IPS DF 6.9 (cell line): ENCODE measurements around the gene MAML1.

ENCODE experiments used
- DNase-seq: peaks from one replicate; pipeline ENCODE4 v3.0.0-alpha.2; 2013; ENCODE audit warnings: low read depth, low spot score
- H3K27ac ChIP-seq: one replicate; pipeline ENCODE4 v1.5.1; 2013; ENCODE audit warnings: low read length, control low read depth
- H3K27me3 ChIP-seq: 2 replicates; pipeline ENCODE4 v1.6.1; 2013; ENCODE audit warnings: mild to moderate bottlenecking, low read length; ENCODE audit not compliant: control insufficient read depth, insufficient read depth
- H3K36me3 ChIP-seq: 2 replicates; pipeline ENCODE4 v1.6.1; 2013; ENCODE audit warnings: low read length; ENCODE audit not compliant: control insufficient read depth, insufficient read depth
- H3K4me1 ChIP-seq: 2 replicates; pipeline ENCODE4 v1.6.1; 2013; ENCODE audit warnings: low read length; ENCODE audit not compliant: control insufficient read depth, insufficient read depth
- H3K4me3 ChIP-seq: 2 replicates; pipeline ENCODE4 v1.5.1; 2013; ENCODE audit warnings: mild to moderate bottlenecking, low read length
- H3K9me3 ChIP-seq: 2 replicates; pipeline ENCODE4 v1.6.1; 2013; ENCODE audit warnings: low read length, inconsistent platforms; ENCODE audit not compliant: control insufficient read depth, insufficient read depth
- WGBS: extraction: QIAGEN DNeasy Blood & Tissue Kit; methylation state at CpG from one replicate; pipeline ENCODE4 v1.1.7; 2013; ENCODE audit warnings: mixed read lengths, missing lambda C conversion rate; ENCODE audit not compliant: insufficient read length, insufficient coverage; 5-methylcytosine and 5-hydroxymethylcytosine counted together

The MAML1 gene

GRCh38 chr5:179798144-179798770 is 65.6 kb downstream of the MAML1 start:
- no peak overlapping the region for H3K27ac ChIP-seq
- H3K4me1 ChIP-seq: peaks cover 8% of the 10 kb centered on the region
- H3K4me3 ChIP-seq: no peak overlapping the region
- no CpG with 5 or more reads among the region's 23 CpGs for WGBS
- H3K36me3 ChIP-seq: peaks cover 26% of the 10 kb centered on the region
- no peaks in the 10 kb centered on the region for H3K27me3 ChIP-seq
- DNase-seq: no peak
- no peaks in the 10 kb centered on the region for H3K9me3 ChIP-seq

- WGBS: no CpG with 5 or more reads among the region's 36 CpGs
- H3K27ac ChIP-seq: no peak overlapping the region
- H3K36me3 ChIP-seq: peaks cover 26% of the 10 kb centered on the region
- no peaks in the 10 kb centered on the region for H3K9me3 ChIP-seq
- H3K27me3 ChIP-seq: no peaks in the 10 kb centered on the region
- H3K4me3 ChIP-seq: no peak overlapping the region
- peaks cover 11% of the 10 kb centered on the region for H3K4me1 ChIP-seq
- no peak for DNase-seq
These were observed 66.4 kb downstream of the MAML1 start for GRCh38 chr5:179798771-179799643.

DNA sequence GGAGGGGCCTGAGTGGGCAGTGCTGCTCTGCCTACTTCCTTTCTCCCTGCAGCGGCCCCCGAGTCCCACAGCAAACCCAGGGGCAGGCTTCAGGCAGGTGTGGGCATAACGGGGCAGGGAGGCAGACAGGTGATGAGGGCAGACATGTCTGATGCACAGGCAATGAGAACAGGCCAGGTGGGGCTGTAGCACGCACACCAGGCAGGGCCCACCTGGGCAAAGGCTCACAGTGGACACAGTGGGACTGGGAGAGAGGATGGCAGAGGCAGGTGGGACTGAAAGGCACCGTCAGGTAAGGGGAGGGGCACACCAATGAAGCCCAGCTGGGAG is 67.0 kb downstream of the MAML1 start:
- Histone ChIP-seq H3K27ac (no peak overlapping the region), H3K27me3 (no peaks in the 10 kb centered on the region), H3K36me3 (peaks cover 26% of the 10 kb centered on the region), H3K4me1 (peaks cover 11% of the 10 kb centered on the region), H3K4me3 (no peak overlapping the region), H3K9me3 (no peaks in the 10 kb centered on the region)
- no peak for DNase-seq
- no CpG with 5 or more reads among the region's 5 CpGs for WGBS

GRCh38 chr5:179800071-179800695 is 67.6 kb downstream of the MAML1 start:
- DNase-seq: no peak
- no CpG with 5 or more reads among the region's 21 CpGs for WGBS
- H3K36me3 ChIP-seq: peaks cover 26% of the 10 kb centered on the region
- peaks cover 15% of the 10 kb centered on the region for H3K4me1 ChIP-seq
- no peak overlapping the region for H3K4me3 ChIP-seq
- H3K9me3 ChIP-seq: no peaks in the 10 kb centered on the region
- H3K27ac ChIP-seq: no peak overlapping the region
- H3K27me3 ChIP-seq: no peaks in the 10 kb centered on the region

DNA sequence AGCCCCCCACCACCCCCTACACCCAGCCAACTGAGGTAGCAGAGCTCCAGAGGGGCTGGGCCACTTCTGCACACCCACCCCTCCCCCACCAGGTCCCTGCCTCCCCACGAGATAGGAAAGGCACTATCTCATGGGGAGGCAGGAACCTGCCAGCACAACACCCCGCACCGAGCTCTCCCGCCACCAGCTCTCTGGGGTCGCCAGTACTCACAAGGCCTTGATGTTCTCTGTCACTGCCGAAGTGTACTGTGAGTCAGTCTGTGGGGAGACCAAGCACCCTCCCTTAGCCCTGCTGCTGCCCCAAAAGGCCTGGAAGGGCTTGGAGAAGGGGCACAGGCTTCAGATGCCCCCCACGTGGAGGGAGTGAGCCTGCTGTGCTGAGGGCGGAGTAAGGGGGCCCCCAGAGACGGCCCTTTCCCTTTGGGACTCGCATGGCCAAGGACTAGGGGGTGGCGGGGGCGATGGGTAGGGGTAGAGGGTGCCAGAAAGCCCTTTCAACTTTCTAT is 68.1 kb downstream of the MAML1 start:
- Histone ChIP-seq H3K4me3 (no peak overlapping the region), H3K4me1 (peaks cover 15% of the 10 kb centered on the region), H3K9me3 (no peaks in the 10 kb centered on the region), H3K27ac (no peak overlapping the region), H3K36me3 (peaks cover 26% of the 10 kb centered on the region), H3K27me3 (no peaks in the 10 kb centered on the region)
- no CpG with 5 or more reads among the region's 12 CpGs for WGBS
- DNase-seq: no peak

GRCh38 chr5:179801304-179802206 is 68.9 kb downstream of the MAML1 start:
- no CpG with 5 or more reads among the region's 67 CpGs for WGBS
- H3K9me3 ChIP-seq: no peaks in the 10 kb centered on the region
- no peak for DNase-seq
- no peak overlapping the region for H3K4me3 ChIP-seq
- no peak overlapping the region for H3K27ac ChIP-seq
- peaks cover 15% of the 10 kb centered on the region for H3K4me1 ChIP-seq
- H3K27me3 ChIP-seq: no peaks in the 10 kb centered on the region
- peaks cover 26% of the 10 kb centered on the region for H3K36me3 ChIP-seq

DNA sequence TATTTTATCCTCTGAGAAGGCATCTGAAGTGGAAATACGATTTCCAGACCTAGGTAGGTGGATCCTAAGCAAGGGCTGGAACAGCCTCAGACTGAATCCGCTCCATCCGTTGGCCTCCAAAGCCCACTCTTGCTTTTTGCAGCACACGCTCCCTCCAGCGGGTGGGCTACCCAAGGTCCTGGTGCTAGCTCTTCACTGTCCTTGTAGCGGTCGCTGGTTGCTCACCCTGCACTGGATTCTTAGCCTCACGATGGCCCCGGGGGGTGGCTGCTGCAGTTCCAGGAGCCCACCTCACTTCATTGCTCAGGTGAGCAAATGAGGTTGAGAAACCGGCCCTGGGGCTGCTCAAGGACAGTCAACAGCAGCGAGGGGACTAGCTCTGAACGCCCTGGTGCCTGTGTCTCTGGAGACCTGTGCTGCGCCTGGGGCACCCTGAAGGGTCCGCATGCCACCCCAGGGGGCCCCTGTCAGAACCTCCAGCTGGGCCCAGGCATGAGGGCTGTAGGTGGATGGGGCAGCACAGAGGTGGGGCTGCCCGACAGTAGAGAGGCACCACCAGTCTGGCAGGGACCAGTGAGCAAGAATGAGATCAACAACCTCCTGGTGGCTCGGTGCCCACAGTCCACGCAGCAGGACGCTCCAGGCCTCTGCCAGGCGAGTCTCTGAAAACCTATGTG is 69.7 kb downstream of the MAML1 start:
- no CpG with 5 or more reads among the region's 19 CpGs for WGBS
- H3K4me1 ChIP-seq: peaks cover 15% of the 10 kb centered on the region
- H3K9me3 ChIP-seq: no peaks in the 10 kb centered on the region
- H3K36me3 ChIP-seq: peaks cover 25% of the 10 kb centered on the region
- DNase-seq: no peak
- no peaks in the 10 kb centered on the region for H3K27me3 ChIP-seq
- H3K4me3 ChIP-seq: no peak overlapping the region
- no peak overlapping the region for H3K27ac ChIP-seq

DNA sequence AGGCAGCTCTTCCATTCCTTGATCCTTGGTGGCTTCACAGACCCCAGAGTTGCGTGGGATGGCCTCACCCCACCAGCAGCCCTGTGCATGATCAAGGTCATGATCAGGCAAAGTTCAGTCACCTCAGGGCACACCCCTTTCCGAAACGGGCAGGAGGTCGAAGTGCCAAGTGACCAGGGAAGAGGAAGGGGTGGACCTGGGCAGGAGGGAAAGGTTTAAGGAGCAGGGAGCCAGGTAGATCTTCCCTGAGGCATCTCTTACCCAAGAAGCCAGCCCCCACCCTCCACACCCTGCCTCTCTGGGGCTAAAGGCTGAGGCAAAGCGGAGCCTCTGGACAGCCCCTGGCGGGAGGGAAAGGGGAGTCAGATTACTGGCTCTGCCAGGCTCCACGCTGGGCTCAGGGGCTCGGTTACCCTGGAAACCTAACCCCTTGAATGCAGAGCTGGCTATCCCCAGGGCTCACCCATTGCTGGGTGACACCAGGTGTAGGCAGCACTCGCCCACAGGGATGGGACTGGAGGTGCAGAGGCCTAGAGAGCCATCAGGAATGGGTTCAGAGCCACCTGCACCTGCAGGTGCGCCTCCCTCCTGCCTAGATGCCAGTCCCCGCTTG is 70.4 kb downstream of the MAML1 start:
- H3K27ac ChIP-seq: no peak overlapping the region
- H3K4me3 ChIP-seq: no peak overlapping the region
- H3K9me3 ChIP-seq: no peaks in the 10 kb centered on the region
- H3K4me1 ChIP-seq: peaks cover 15% of the 10 kb centered on the region
- DNase-seq: no peak
- WGBS: no CpG with 5 or more reads among the region's 11 CpGs
- H3K27me3 ChIP-seq: no peaks in the 10 kb centered on the region
- peaks cover 24% of the 10 kb centered on the region for H3K36me3 ChIP-seq

DNA sequence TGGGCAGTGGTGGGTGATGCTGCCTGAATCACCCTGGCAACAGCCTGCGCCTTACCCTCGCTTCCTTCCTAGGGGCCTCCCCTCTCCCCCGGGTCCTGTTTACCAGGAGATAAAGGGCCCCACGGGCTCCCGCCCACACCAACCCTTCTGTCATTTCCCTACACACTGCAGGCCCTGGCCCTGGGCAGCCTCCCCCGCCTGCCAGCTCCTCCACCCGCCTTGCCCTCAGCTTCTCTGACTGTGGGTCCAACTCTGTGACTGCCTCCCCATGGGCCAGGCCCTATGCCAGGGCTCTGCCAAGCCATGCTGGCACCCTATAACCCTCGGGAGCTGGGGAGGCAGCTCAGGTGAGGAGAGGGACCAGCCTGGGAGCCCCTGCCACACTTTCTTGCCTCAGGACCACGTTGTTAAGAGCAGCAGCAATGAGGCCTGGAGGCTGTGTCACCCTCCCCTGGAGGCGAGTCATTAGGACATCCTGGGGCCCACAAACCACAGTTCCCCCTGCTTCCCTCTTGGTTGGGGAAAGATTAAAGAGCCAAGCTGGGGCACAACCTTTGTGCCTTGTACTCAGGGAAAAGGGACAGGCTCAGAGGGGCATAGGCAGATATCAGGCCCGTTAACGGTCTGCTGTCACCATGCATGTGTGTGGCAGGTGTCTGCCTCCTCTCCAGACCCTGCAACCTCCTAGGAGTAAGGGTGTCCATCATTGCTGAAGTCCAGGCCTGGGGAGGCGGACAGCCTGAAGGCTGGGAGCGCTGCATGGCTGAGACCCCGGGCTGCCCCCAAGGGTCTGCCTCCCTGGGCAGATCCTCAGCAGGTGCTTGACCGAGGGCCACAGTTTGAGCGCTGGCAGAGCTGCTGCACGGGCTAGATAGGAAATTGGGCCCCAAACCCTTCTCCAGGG is 71.3 kb downstream of the MAML1 start:
- H3K36me3 ChIP-seq: peaks cover 16% of the 10 kb centered on the region
- no peaks in the 10 kb centered on the region for H3K9me3 ChIP-seq
- DNase-seq: no peak
- no peak overlapping the region for H3K4me3 ChIP-seq
- peaks cover 15% of the 10 kb centered on the region for H3K4me1 ChIP-seq
- no CpG with 5 or more reads among the region's 18 CpGs for WGBS
- H3K27me3 ChIP-seq: no peaks in the 10 kb centered on the region
- H3K27ac ChIP-seq: no peak overlapping the region
